ENCODE measurements around the gene FAM24B. TPM values are rescaled to one million over a fixed set of nuclear protein-coding genes. Genes with fewer than 3 reads are reported as not detected.

FAM24B gene
- total RNA-seq, 4 donors from 2014 or later = 0.88 to 2.3 (median 2.3) TPM; not detected in 1

- no peak for DNase-seq
- H3K9me3 ChIP-seq = no peaks in the 10 kb centered on the region
- TF ChIP-seq, protein P1, sequence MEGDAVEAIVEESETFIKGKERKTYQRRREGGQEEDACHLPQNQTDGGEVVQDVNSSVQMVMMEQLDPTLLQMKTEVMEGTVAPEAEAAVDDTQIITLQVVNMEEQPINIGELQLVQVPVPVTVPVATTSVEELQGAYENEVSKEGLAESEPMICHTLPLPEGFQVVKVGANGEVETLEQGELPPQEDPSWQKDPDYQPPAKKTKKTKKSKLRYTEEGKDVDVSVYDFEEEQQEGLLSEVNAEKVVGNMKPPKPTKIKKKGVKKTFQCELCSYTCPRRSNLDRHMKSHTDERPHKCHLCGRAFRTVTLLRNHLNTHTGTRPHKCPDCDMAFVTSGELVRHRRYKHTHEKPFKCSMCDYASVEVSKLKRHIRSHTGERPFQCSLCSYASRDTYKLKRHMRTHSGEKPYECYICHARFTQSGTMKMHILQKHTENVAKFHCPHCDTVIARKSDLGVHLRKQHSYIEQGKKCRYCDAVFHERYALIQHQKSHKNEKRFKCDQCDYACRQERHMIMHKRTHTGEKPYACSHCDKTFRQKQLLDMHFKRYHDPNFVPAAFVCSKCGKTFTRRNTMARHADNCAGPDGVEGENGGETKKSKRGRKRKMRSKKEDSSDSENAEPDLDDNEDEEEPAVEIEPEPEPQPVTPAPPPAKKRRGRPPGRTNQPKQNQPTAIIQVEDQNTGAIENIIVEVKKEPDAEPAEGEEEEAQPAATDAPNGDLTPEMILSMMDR (IDR thresholded peaks at IDR 0.05) = no peak
- TF ChIP-seq POLR2A (IDR thresholded peaks at IDR 0.05) = no peak
- no peaks in the 10 kb centered on the region for H3K36me3 ChIP-seq
- H3K27ac ChIP-seq = no peak overlapping the region
- no peaks in the 10 kb centered on the region for H3K27me3 ChIP-seq
- no peak overlapping the region for H3K4me3 ChIP-seq
- no peaks in the 10 kb centered on the region for H3K4me1 ChIP-seq
- intact Hi-C loops (cut with DNase I; ENCODE audit: low total_unique reads) = no loop called here
Observed at GRCh38 chr10:122835908-122836307, 43.5 kb downstream of the FAM24B start.

- TF ChIP-seq, protein P1 (IDR thresholded peaks at IDR 0.05) = no peak
- TF ChIP-seq POLR2A (IDR thresholded peaks at IDR 0.05) = no peak
- intact Hi-C loops (cut with DNase I; ENCODE audit: low total_unique reads) = no loop called here
Observed at GRCh38 chr10:122830965-122831353, 48.4 kb downstream of the FAM24B start.

GRCh38 chr10:122830273-122830964, 49.0 kb downstream of the FAM24B start:
- H3K4me3 ChIP-seq = no peak overlapping the region
- DNase-seq = no peak
- no peak overlapping the region for H3K27ac ChIP-seq
- H3K27me3 ChIP-seq = no peaks in the 10 kb centered on the region
- no peaks in the 10 kb centered on the region for H3K4me1 ChIP-seq
- intact Hi-C loops (cut with DNase I; ENCODE audit: low total_unique reads) = no loop called here
- no peak for TF ChIP-seq POLR2A (IDR thresholded peaks at IDR 0.05)
- TF ChIP-seq, protein P1 (IDR thresholded peaks at IDR 0.05) = no peak
- H3K9me3 ChIP-seq = no peaks in the 10 kb centered on the region
- H3K36me3 ChIP-seq = no peaks in the 10 kb centered on the region

More at GRCh38 chr10:122830965-122831353, 48.4 kb downstream of the FAM24B start:
- H3K36me3 ChIP-seq = no peaks in the 10 kb centered on the region
- DNase-seq = no peak
- H3K4me1 ChIP-seq = no peaks in the 10 kb centered on the region
- no peak overlapping the region for H3K4me3 ChIP-seq
- no peaks in the 10 kb centered on the region for H3K9me3 ChIP-seq
- H3K27me3 ChIP-seq = no peaks in the 10 kb centered on the region
- no peak overlapping the region for H3K27ac ChIP-seq

GRCh38 chr10:122829454-122829853, 49.9 kb downstream of the FAM24B start:
- Histone ChIP-seq H3K27me3 (no peaks in the 10 kb centered on the region), H3K9me3 (no peaks in the 10 kb centered on the region), H3K4me3 (no peak overlapping the region), H3K27ac (no peak overlapping the region), H3K4me1 (no peaks in the 10 kb centered on the region), H3K36me3 (no peaks in the 10 kb centered on the region)
- intact Hi-C loops (cut with DNase I; ENCODE audit: low total_unique reads) = no loop called here
- TF ChIP-seq, protein P1 (IDR thresholded peaks at IDR 0.05) = no peak
- no peak for TF ChIP-seq POLR2A (IDR thresholded peaks at IDR 0.05)
- no peak for DNase-seq

DNA sequence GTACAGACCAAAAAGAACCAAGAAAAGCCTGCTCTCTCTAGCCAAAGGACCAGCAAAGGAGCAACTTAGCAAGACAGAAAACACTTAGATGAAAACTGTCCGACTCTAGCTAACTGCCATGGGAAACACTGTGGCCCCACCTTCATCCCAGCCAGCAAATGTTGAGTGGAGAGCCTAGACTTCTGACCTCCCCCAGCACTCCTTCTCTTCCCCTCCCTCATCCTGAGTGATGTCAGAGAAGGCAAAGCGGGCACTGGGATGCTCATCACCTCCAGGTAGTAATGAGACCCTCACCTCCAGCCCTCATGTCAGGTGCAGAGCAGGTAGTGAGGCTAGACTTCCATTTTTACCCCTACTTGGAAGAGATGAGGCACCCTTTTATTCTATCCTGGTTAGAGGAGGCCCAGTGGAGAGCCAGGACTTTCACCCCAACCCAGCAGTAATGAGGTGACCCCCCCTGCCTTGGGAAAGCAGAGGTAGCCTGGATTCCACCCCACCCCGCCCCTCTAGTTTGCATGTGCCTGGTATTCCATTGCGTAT, 50.6 kb downstream of the FAM24B start:
- intact Hi-C loops (cut with DNase I; ENCODE audit: low total_unique reads) = no loop called here
- no peak for DNase-seq
- TF ChIP-seq POLR2A (IDR thresholded peaks at IDR 0.05) = no peak
- TF ChIP-seq, protein P1 (IDR thresholded peaks at IDR 0.05) = no peak
- H3K27ac ChIP-seq = no peak overlapping the region
- H3K36me3 ChIP-seq = no peaks in the 10 kb centered on the region
- H3K27me3 ChIP-seq = no peaks in the 10 kb centered on the region
- no peaks in the 10 kb centered on the region for H3K4me1 ChIP-seq
- no peaks in the 10 kb centered on the region for H3K9me3 ChIP-seq
- no peak overlapping the region for H3K4me3 ChIP-seq

Data from uterus (tissue), 4 donors.